Gastroesophageal sphincter (tissue), 4 donors: ENCODE results near the gene ACOT2. TPM values are rescaled to one million over a fixed set of nuclear protein-coding genes. Genes with fewer than 3 reads are reported as not detected.
"Not testable (repeated sequence)": the region's sequence is repeated elsewhere in the genome, so short reads cannot be mapped to it uniquely, and the experiment has no call there.

Experiments used
- ATAC-seq: fragments of 150-250 bp; one replicate; pipeline ENCODE4 v1.9.1; 2016; ENCODE audit warnings: mild to moderate bottlenecking, moderate library complexity
- H3K27ac ChIP-seq, 4 donors: fragments of 200-600 bp; sonication (generic) in 3 of 4; 1 replicate in 3 of 4; 2 replicates in 1 of 4; pipeline ENCODE4 v1.5.1; 2016 to 2019
- H3K27me3 ChIP-seq: fragments of 200-600 bp; sonication (generic); one replicate; pipeline ENCODE4 v1.5.1; 2019
- H3K36me3 ChIP-seq, 2 donors: fragments of 200-600 bp; sonication (generic); one replicate each; pipeline ENCODE4 v1.5.1; 2019; ENCODE audit warnings: control low read depth in 1 of 2
- H3K4me1 ChIP-seq, 3 donors: fragments of 200-600 bp; sonication (generic); 1 replicate in 2 of 3; 2 replicates in 1 of 3; pipeline ENCODE4 v1.5.1; 2016 to 2019; ENCODE audit warnings: control low read depth in 2 of 3
- H3K4me3 ChIP-seq, 2 donors: fragments of 200-600 bp; sonication (generic); one replicate each; pipeline ENCODE4 v1.5.1; 2019; ENCODE audit warnings: mild to moderate bottlenecking in 1 of 2, moderate library complexity in 1 of 2
- H3K9me3 ChIP-seq, 3 donors: fragments of 200-600 bp; sonication (generic); one replicate each; pipeline ENCODE4 v1.5.1; 2017 to 2019; ENCODE audit warnings: control low read depth in 2 of 3
- EP300 ChIP-seq: sonication (generic); formaldehyde crosslinking; IDR thresholded peaks from one replicate; pipeline ENCODE4 v1.6.1; 2017; ENCODE audit warnings: antibody characterized with exemption, mild to moderate bottlenecking
- POLR2A ChIP-seq, 2 donors: fragments of 450-650 bp; IDR thresholded peaks; one replicate each; pipeline ENCODE4 v1.6.1; 2017; ENCODE audit warnings: antibody characterized with exemption in 2 of 2, mild to moderate bottlenecking in 2 of 2, moderate library complexity in 1 of 2
- POLR2AphosphoS5 ChIP-seq: sonication (generic); formaldehyde crosslinking; IDR thresholded peaks from one replicate; pipeline ENCODE4 v1.6.1; 2017; ENCODE audit warnings: antibody characterized with exemption
- WGBS, 2 donors: methylation state at CpG; one replicate each; pipeline ENCODE4 v1.1.5; 2018; ENCODE audit warnings: low coverage in 1 of 2; 5-methylcytosine and 5-hydroxymethylcytosine counted together
- total RNA-seq, 4 donors: library from RNA; depleted of rRNA; stranded (reverse); fragments of >200 nt; gene quantifications; one replicate each; pipeline ENCODE4 v1.1.0, GENCODE V29; 2016
- TF ChIP-seq, protein P1 (sequence below), 4 experiments: fragments of 200-600 bp in 2 of 4; fragments of 450-650 bp in 2 of 4; sonication (generic) in 1 of 4; IDR thresholded peaks; one replicate each; pipeline ENCODE4 v1.5.1; 2017 to 2019; ENCODE audit warnings: antibody characterized with exemption in 4 of 4, mild to moderate bottlenecking in 2 of 4, moderate library complexity in 2 of 4

The ACOT2 gene
- total RNA-seq, 4 donors from 2014 or later, result 37.6 to 156 (median 107) TPM

DNA sequence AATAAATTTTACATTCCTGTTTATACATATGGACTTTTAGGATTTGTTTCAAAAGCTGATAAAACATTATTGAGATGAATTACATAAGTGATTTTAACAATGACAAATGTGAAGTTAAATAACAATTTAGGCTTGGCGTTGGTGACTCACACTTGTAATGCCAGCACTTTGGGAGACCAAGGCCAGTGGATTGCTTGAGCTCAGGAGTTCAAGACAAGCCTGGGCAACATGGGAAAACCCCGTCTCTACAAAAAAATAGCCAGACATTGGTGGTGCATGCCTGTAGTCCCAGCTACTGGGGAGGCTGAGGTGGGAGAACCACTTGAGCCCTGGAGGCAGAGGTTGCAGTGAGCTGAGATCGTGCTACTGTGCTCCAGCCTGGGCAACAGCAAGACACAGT lies 7.4 kb downstream of the ACOT2 start:
- no peak overlapping the region for H3K4me3 ChIP-seq
- TF ChIP-seq, protein P1, sequence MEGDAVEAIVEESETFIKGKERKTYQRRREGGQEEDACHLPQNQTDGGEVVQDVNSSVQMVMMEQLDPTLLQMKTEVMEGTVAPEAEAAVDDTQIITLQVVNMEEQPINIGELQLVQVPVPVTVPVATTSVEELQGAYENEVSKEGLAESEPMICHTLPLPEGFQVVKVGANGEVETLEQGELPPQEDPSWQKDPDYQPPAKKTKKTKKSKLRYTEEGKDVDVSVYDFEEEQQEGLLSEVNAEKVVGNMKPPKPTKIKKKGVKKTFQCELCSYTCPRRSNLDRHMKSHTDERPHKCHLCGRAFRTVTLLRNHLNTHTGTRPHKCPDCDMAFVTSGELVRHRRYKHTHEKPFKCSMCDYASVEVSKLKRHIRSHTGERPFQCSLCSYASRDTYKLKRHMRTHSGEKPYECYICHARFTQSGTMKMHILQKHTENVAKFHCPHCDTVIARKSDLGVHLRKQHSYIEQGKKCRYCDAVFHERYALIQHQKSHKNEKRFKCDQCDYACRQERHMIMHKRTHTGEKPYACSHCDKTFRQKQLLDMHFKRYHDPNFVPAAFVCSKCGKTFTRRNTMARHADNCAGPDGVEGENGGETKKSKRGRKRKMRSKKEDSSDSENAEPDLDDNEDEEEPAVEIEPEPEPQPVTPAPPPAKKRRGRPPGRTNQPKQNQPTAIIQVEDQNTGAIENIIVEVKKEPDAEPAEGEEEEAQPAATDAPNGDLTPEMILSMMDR (IDR thresholded peaks at IDR 0.05), result no peak
- no peak for TF ChIP-seq POLR2A (IDR thresholded peaks at IDR 0.05)
- TF ChIP-seq POLR2AphosphoS5, result no peak
- TF ChIP-seq EP300, result no peak
- no peaks in the 10 kb centered on the region for H3K27me3 ChIP-seq
- peaks cover 0 to 21% of the 10 kb centered on the region in 2 donors for H3K36me3 ChIP-seq
- WGBS, 2 donors, result 25 to 64% methylated on average over 1 to 3 of the region's 3 CpGs
- no peak overlapping the region for H3K27ac ChIP-seq
- no peaks in the 10 kb centered on the region for H3K4me1 ChIP-seq
- no peak for ATAC-seq
- no peaks in the 10 kb centered on the region for H3K9me3 ChIP-seq

DNA sequence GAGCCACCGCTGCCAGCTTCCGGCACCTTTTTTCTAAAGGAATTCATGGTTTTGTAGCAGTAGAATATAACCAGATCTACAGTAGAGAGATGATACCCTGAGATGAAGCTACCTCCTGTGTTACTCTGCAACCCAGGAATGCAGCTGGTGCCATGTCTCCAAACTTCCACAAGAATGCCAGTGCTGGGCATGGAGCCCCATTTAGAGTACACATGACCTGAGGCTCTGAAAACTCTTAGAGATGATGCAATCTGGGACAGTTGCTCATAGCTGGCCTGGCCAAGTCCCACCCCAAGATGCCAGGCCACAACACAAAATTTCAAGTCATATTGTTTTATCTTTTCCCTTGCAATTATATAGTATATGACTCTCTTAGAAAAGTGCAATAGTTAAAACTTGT lies 8.2 kb downstream of the ACOT2 start:
- WGBS, 2 donors, result no CpG with 5 or more reads among the region's 2 CpGs
- not testable (repeated sequence) for H3K9me3 ChIP-seq, H3K27ac ChIP-seq, H3K4me3 ChIP-seq, H3K4me1 ChIP-seq, H3K27me3 ChIP-seq
- peak; percentile 82 for ATAC-seq
- H3K36me3 ChIP-seq, result peaks cover 0 to 21% of the 10 kb centered on the region in 2 donors

DNA sequence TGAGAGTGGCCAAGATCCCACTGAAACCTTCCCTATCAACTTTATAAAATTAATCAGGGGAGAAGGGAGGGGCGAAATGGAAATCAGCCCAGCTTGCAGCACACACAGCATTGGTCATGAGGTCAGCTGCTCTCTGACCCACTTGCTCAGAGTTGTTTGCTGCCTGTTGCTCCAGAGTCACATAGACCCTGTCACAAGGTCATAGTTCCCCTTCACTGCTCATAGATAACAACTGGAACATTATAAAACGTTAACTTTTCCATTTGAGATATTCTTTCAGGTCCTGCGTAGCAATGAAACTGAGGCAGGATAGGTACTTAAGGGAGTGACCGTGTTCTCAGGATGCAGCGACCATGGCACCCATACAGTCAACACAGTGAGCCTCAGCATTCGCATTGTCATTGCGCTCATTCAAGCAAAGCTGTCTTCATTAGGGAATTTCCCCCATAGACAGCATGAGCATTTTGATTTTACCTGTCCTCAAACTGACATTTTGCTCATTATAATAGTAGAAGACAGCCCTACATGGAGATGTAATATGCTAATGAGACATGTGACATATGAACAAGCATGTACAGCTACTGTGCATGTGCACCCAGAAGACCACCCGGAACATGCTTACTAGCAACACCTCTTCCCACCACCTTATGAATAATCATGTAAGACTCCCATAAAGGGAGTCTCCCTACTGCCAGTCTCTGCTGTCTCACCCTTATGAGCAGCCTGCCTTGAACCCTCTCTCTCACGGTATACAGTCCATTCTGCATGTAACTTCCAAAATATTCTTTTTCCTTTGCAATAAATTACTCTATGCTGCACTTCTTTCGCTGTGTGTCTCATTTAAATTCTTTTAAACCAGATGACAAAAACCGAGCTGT lies 13.3 kb downstream of the ACOT2 start:
- not testable (repeated sequence) for H3K36me3 ChIP-seq, H3K4me3 ChIP-seq, H3K27ac ChIP-seq, H3K27me3 ChIP-seq, H3K9me3 ChIP-seq, ATAC-seq, H3K4me1 ChIP-seq
- WGBS, 2 donors, result 73 to 80% methylated on average over 5 to 6 of the region's 11 CpGs

DNA sequence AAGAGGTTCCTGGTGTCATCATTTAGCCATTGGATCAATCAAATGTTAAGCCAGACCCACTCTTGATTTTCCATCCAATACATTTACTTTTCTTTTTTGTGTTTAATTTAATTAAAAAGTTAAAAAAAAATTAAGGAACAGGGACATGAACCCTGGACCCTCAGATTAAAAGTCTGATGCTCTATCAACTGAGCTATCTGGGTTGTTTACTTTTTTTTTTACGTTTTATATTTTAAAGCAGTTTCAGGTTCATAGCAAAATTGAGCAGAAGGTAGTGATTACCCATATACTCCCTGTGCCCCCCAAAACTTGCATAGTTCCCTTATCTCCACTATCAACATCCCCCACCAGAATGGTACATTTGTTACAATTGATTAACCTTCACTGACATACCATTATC lies 19.7 kb downstream of the ACOT2 start:
- no peak for ATAC-seq
- 80 to 100% methylated on average over 1 of the region's 1 CpG for WGBS, 2 donors
- no peaks in the 10 kb centered on the region for H3K9me3 ChIP-seq
- H3K27me3 ChIP-seq, result no peaks in the 10 kb centered on the region
- peaks cover 0 to 11% (median 0%) of the 10 kb centered on the region in 3 donors for H3K4me1 ChIP-seq
- no peak overlapping the region for H3K27ac ChIP-seq
- H3K36me3 ChIP-seq, result no peaks in the 10 kb centered on the region
- H3K4me3 ChIP-seq, result no peak overlapping the region
- TF ChIP-seq, protein P1 (IDR thresholded peaks at IDR 0.05), result no peak
- TF ChIP-seq POLR2AphosphoS5, result no peak
- no peak for TF ChIP-seq EP300
- TF ChIP-seq POLR2A (IDR thresholded peaks at IDR 0.05), result no peak

DNA sequence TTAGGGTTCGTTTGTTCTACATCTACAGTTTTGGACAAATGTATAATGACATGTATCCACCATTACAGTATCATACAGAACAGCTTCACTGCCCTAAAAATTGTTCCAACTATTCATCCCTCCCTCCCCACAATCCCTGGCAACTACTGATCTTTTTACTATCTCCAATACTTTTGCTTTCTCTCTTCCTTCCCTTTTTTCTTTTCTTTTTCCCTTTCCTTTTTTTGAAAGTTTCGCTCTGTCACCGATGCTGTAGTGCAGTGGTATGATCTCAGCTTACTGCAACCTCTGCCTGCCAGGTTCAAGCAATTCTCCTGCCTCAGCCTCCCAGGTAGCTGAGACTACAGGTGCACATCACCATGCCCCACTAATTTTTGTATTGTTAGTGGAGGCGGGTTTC lies 20.1 kb downstream of the ACOT2 start:
- Histone ChIP-seq H3K27ac (no peak overlapping the region), H3K4me3 (no peak overlapping the region), H3K27me3 (no peaks in the 10 kb centered on the region), H3K4me1 (peaks cover 0 to 11% (median 0%) of the 10 kb centered on the region in 3 donors), H3K36me3 (no peaks in the 10 kb centered on the region), H3K9me3 (no peaks in the 10 kb centered on the region)
- no peak for TF ChIP-seq POLR2AphosphoS5
- TF ChIP-seq POLR2A (IDR thresholded peaks at IDR 0.05), result no peak
- TF ChIP-seq, protein P1 (IDR thresholded peaks at IDR 0.05), result no peak
- TF ChIP-seq EP300, result no peak
- WGBS, 2 donors, result 77 to 97% methylated on average over 3 of the region's 4 CpGs
- ATAC-seq, result no peak

DNA sequence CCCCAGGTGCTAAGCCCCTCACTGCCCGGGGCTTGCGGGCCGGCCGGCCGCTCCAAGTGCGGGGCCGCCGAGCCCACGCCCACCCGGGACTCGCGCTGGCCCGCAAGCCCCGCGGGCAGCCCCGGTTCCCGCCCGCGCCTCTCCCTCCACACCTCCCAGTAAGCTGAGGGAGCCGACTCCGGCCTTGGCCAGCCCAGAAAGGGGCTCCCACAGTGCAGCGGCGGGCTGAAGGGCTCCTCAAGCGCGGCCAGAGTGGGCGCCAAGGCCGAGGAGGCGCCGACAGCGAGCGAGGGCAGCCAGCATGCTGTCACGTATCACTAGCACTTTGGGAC lies 21.6 kb downstream of the ACOT2 start:
- H3K27ac ChIP-seq, H3K4me3 ChIP-seq, H3K27me3 ChIP-seq, H3K9me3 ChIP-seq, ATAC-seq, H3K36me3 ChIP-seq: not testable (repeated sequence)
- 90% methylated on average over 4 of the region's 32 CpGs; no CpG with 5 or more reads in 1 of the 2 donors for WGBS, 2 donors
- H3K4me1 ChIP-seq, result peaks cover 0 to 11% (median 0%) of the 10 kb centered on the region in 3 donors
